IPS-15b (cell line): Measurements from ENCODE around the gene LMAN1L.
A peak's percentile ranks its signal among the peaks of the same experiment; 100 is the strongest.

Experiments
- H3K27me3 ChIP-seq: one replicate; pipeline ENCODE4 v1.6.1; 2013; ENCODE audit warnings: low read length; ENCODE audit not compliant: control insufficient read depth, insufficient read depth
- H3K36me3 ChIP-seq: one replicate; pipeline ENCODE4 v1.6.1; 2013; ENCODE audit warnings: low read length; ENCODE audit not compliant: control insufficient read depth, insufficient read depth
- H3K4me1 ChIP-seq: one replicate; pipeline ENCODE4 v1.6.1; 2013; ENCODE audit warnings: mild to moderate bottlenecking, low read length; ENCODE audit not compliant: control insufficient read depth, insufficient read depth
- H3K4me3 ChIP-seq: one replicate; pipeline ENCODE4 v1.5.1; 2013; ENCODE audit warnings: low read depth, low read length
- H3K9ac ChIP-seq: one replicate; pipeline ENCODE4 v1.6.1; 2013; ENCODE audit warnings: low read depth, mild to moderate bottlenecking, low read length
- H3K9me3 ChIP-seq: one replicate; pipeline ENCODE4 v1.6.1; 2013; ENCODE audit warnings: mild to moderate bottlenecking, low read length; ENCODE audit not compliant: control insufficient read depth, insufficient read depth

LMAN1L gene

GRCh38 chr15:74791007-74791406, 21.6 kb upstream of the LMAN1L start:
- Histone ChIP-seq H3K27me3 (peaks cover 43% of the 10 kb centered on the region), H3K9me3 (no peaks in the 10 kb centered on the region), H3K4me3 (no peak overlapping the region), H3K36me3 (no peaks in the 10 kb centered on the region), H3K4me1 (peaks cover 13% of the 10 kb centered on the region), H3K9ac (no peak overlapping the region)

GRCh38 chr15:74791667-74792066, 21.0 kb upstream of the LMAN1L start:
- no peaks in the 10 kb centered on the region for H3K9me3 ChIP-seq
- no peak overlapping the region for H3K9ac ChIP-seq
- H3K36me3 ChIP-seq = no peaks in the 10 kb centered on the region
- peaks cover 13% of the 10 kb centered on the region for H3K4me1 ChIP-seq
- H3K27me3 ChIP-seq = peaks cover 38% of the 10 kb centered on the region
- H3K4me3 ChIP-seq = no peak overlapping the region

GRCh38 chr15:74792227-74793016, 20.2 kb upstream of the LMAN1L start:
- Histone ChIP-seq H3K36me3 (no peaks in the 10 kb centered on the region), H3K4me1 (peaks cover 13% of the 10 kb centered on the region)

GRCh38 chr15:74793135-74794028, 19.3 kb upstream of the LMAN1L start:
- Histone ChIP-seq H3K4me1 (peaks cover 8% of the 10 kb centered on the region), H3K36me3 (no peaks in the 10 kb centered on the region), H3K4me3 (no peak overlapping the region), H3K9me3 (no peaks in the 10 kb centered on the region), H3K9ac (no peak overlapping the region), H3K27me3 (peaks cover 26% of the 10 kb centered on the region)

More at GRCh38 chr15:74792227-74793016, 20.2 kb upstream of the LMAN1L start:
- Histone ChIP-seq H3K9ac (no peak overlapping the region), H3K4me3 (no peak overlapping the region), H3K27me3 (peaks cover 34% of the 10 kb centered on the region), H3K9me3 (no peaks in the 10 kb centered on the region)

GRCh38 chr15:74794248-74794969, 18.2 kb upstream of the LMAN1L start:
- H3K36me3 ChIP-seq = peaks cover 3% of the 10 kb centered on the region

GRCh38 chr15:74794970-74795349, 17.7 kb upstream of the LMAN1L start:
- peaks cover 3% of the 10 kb centered on the region for H3K36me3 ChIP-seq
- H3K9me3 ChIP-seq = no peaks in the 10 kb centered on the region
- H3K4me3 ChIP-seq = no peak overlapping the region
- no peaks in the 10 kb centered on the region for H3K4me1 ChIP-seq
- no peak overlapping the region for H3K9ac ChIP-seq
- H3K27me3 ChIP-seq = peaks cover 17% of the 10 kb centered on the region

More at GRCh38 chr15:74794248-74794969, 18.2 kb upstream of the LMAN1L start:
- no peaks in the 10 kb centered on the region for H3K4me1 ChIP-seq
- peaks cover 23% of the 10 kb centered on the region for H3K27me3 ChIP-seq
- H3K9ac ChIP-seq = no peak overlapping the region
- no peak overlapping the region for H3K4me3 ChIP-seq
- no peaks in the 10 kb centered on the region for H3K9me3 ChIP-seq

GRCh38 chr15:74795966-74796625, 16.5 kb upstream of the LMAN1L start:
- H3K4me1 ChIP-seq = no peaks in the 10 kb centered on the region
- no peak overlapping the region for H3K9ac ChIP-seq
- peaks cover 3% of the 10 kb centered on the region for H3K36me3 ChIP-seq
- no peaks in the 10 kb centered on the region for H3K9me3 ChIP-seq
- H3K4me3 ChIP-seq = no peak overlapping the region
- peaks cover 8% of the 10 kb centered on the region for H3K27me3 ChIP-seq

GRCh38 chr15:74798388-74799254, 14.0 kb upstream of the LMAN1L start:
- H3K4me1 ChIP-seq = no peaks in the 10 kb centered on the region
- H3K36me3 ChIP-seq = peaks cover 20% of the 10 kb centered on the region
- no peak overlapping the region for H3K9ac ChIP-seq
- no peaks in the 10 kb centered on the region for H3K9me3 ChIP-seq
- no peak overlapping the region for H3K4me3 ChIP-seq
- no peaks in the 10 kb centered on the region for H3K27me3 ChIP-seq

GRCh38 chr15:74799255-74799855, 13.3 kb upstream of the LMAN1L start:
- Histone ChIP-seq H3K9me3 (no peaks in the 10 kb centered on the region), H3K36me3 (peaks cover 20% of the 10 kb centered on the region), H3K4me3 (no peak overlapping the region), H3K4me1 (no peaks in the 10 kb centered on the region), H3K9ac (no peak overlapping the region), H3K27me3 (no peaks in the 10 kb centered on the region)

GRCh38 chr15:74799856-74800558, 12.6 kb upstream of the LMAN1L start:
- peaks cover 20% of the 10 kb centered on the region for H3K36me3 ChIP-seq
- no peaks in the 10 kb centered on the region for H3K4me1 ChIP-seq
- H3K9me3 ChIP-seq = no peaks in the 10 kb centered on the region
- H3K4me3 ChIP-seq = no peak overlapping the region
- H3K27me3 ChIP-seq = no peaks in the 10 kb centered on the region
- H3K9ac ChIP-seq = peak overlapping the region; percentile 3
